HG03378 (cell line): Measurements from ENCODE around the gene BMPR1A.
"Not testable (repeated sequence)": the region's sequence is repeated elsewhere in the genome, so short reads cannot be mapped to it uniquely, and the experiment has no call there.

Source experiments
- ATAC-seq: cut with Tn5 transposase; IDR thresholded peaks from one replicate; pipeline ENCODE4 v1.9.1; 2021; ENCODE audit warnings: mild to moderate bottlenecking, moderate library complexity; ENCODE audit not compliant: unreplicated experiment

BMPR1A gene

DNA sequence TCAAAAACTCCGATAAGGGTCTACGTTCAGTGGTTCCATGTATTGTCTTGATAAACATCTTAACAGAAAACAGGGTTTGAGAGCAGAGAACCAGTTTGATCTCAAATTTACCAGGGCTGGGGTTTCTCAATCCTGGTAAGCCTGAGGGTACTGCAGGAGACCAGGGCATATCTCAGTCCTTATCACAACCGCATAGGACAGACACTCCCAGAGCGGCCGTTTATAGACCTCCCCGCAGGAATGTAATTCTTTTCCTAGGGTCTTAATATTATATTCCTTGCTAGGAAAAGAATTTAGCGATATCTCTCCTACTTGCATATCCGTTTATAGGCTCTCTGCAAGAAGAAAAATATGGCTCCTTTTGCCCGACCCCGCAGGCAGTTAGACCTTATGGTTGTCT is 196.3 kb downstream of the BMPR1A start:
- ATAC-seq, result not testable (repeated sequence)

DNA sequence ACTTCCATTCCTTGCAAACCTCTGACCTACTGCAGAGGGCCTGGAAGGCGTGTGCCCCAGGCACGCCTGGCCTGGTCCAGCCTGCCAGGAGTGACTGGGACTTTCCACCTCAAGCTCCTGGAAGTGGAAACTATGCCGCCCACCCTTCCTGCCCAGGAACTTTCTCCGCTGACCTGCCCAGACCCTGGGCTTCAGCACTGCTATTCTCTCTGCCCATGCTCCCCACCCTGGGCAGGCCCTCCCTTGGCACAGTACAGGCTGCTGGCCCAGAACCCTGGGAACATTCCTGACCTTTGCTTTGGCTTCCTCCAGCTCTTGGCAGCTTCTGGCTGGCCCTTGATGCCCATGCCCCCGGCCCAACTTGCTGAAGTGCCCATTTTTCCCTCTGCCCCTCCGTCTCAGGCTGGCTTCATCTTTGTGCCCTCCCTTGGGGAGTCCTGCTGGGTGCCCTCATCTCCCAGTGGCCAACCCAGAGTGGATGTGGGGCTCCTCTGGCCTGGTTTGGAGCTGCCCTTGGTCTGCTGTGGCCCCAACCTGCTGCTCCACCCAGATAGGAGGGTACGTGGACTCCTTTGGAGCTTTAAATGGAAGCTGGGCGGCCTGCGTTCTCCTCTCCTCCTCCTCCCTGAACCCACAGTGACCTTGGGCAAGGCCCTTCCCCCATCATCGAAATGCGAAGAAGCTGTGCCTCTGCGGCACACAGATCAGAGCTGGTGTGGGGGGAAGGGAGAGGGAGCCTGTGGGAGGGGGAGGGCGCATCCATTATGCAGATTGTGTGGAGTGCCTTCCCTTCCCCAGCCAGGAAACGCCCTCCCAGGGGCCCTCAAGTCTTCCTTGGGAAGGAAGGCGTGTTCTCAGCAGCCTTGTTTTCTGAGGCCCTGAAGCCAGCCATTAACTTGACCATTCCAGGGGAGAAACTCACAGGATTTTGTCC is 197.6 kb downstream of the BMPR1A start:
- no peak for ATAC-seq

DNA sequence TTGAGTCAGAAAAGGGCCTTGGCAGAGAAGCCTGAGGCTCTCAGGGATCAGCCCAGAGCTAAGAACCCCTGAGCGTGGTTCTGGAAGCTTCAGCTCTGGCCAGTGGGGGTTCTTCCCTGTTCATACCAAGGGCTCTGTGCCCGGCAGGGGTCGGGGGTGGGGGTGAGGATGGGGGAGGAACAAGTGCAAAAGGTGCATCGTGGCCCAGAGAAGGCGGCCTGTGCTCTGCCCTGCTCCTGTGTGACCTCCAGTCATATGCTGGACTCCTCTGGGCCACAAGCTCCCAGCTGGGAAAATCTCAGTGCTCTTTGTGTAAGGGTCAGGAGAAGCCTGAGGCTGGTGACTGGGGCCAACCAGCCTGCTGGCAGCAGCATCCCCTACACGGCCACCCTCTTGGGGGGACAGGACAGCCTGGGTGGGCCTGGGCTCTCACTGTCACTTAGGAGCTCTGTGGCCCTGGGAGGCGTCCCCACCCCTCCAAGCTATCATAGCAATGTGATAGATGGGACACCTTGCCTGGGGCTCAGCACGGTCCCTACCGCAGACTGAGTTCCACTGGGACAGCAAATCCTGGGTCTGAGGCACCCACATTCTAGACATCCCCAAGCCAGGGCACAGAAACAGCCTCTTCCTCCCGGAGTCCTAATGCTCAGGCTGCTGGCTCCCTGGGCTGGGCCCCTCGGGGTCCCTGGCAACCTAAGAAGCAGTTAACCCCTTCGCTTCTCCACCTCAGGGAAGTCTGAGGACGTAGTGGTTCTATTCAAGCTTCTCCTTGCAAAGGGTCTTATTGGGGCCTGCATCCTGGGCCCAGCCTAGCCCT is 198.5 kb downstream of the BMPR1A start:
- ATAC-seq, result no peak

DNA sequence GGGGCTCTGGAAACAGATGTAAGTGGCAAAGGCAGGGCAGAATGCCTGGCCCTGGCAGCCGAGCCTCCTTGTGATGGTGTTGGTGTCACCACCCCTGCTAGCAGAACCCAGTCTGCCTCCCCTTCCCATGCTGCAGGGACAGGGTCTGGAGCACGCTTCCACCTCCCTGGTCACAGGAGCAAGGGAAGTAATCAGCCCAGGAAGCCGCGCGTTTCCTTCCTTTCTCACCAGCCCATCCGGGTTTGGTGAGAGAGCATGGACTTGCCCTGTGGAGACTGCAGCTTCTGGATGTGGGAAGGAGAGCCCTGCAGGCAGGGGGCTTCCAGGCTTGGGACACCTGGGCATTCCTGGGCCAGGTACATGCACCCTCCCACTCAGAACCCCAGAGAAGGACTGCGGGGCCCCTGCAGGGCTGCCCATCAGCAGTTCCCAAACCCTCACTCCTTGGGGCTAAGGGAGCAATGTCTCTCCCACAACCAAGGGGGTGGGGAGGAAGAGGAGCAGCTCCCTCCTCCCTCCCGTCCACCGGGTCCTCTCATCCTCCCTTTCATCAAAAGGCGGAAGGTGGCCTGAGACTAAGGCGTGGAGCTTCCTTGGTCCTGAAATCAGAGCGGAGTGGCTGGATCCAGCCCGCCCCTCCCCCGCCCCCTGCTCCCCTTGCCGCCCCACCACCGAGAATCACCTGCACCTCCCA is 199.2 kb downstream of the BMPR1A start:
- no peak for ATAC-seq

DNA sequence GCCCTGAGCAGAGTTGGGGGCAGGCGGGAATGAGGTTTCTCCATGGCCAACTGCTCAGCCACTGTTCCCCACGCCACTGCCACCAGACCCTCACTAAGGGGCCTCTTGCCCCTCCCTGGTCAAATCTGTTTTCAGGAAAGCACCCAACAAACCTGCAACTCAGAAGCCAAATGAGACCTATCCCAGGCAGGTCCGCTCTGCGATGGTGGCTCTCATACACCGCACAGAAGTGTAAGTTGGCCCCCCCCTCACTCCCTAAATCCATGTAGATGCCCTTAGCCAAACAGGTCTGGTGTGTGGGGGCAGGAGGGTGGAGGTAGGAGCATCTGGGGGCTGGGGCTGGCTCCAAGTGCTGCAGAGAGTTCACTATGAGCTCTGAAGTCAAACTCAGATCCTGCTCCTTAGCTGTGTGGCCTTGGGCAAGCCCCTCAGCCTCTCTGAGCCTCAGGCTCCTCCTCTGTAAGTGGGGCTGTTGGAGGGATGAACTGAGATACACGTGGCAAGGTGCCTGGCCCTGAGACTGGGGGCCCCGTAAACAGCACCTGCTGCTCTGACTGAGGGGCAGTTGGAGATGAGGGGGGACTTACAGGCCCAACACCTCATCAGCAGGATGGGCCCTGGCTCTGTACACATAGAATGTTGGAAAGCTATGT is 199.9 kb downstream of the BMPR1A start:
- no peak for ATAC-seq

DNA sequence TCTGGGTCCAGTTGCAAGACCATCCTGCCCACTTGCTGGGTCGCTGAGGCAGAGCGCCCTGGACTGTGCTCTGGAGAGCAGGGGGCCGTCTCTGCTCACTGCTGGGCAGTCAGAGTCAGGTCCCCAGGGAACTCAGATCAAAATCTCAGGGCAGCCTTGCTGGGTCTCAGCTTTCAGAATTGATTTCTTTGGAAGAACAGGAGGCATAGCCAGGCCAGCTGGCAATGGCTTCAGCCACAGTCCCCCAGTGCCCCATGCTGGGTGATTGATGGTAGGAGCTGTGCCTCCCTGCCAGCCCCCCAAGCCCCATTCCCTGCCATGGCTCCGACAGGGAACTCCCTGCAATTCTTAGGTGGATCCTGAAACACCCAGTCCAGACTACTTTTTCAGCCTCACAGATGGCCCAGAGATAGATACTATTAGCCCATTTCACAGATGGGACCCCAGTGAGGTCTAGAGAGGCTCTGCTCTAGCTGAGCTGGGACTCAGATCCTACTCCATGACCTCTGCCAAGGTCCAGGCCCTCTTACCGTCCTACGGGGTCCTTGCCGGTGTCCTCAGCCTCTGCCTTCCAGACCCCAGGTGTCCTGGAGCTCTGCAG is 200.5 kb downstream of the BMPR1A start:
- ATAC-seq, result no peak

DNA sequence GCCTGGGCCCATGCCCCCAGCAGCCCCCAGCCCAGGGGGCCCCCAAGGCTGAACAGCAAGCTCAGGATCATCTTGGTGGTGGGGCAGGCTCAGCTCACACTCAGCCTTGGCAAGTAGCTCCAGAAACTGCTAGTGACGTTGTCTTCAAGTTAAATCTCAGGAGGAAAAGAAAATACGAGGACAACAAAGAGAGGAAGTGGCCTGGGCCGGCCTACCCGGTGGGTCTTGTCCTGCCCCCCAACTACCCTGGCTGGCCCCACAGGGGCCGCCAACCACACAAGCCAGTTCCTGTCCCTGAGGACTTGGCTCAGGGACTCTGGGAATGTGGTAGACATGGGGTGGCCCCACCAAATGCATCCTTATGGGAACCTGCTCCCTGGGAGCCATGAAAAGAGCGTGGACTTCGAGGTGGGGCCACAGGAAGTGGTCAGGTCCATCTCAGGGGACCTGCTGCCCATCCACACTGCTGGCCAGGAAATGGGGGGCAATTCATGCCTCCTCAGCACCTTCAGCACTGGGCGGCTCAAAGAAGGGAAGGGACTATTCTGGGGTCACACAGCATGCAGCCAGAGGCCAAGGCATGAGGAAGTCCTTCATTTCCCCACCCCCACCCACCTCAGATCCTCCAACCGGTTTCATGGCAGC is 201.2 kb downstream of the BMPR1A start, which contains the start of gene MMRN2:
Gene MMRN2, minus strand, starts transcription at position 145 of the 645 bp plus-strand sequence. Its CDS starts 74 bp downstream, at position 71.
- no peak for ATAC-seq

DNA sequence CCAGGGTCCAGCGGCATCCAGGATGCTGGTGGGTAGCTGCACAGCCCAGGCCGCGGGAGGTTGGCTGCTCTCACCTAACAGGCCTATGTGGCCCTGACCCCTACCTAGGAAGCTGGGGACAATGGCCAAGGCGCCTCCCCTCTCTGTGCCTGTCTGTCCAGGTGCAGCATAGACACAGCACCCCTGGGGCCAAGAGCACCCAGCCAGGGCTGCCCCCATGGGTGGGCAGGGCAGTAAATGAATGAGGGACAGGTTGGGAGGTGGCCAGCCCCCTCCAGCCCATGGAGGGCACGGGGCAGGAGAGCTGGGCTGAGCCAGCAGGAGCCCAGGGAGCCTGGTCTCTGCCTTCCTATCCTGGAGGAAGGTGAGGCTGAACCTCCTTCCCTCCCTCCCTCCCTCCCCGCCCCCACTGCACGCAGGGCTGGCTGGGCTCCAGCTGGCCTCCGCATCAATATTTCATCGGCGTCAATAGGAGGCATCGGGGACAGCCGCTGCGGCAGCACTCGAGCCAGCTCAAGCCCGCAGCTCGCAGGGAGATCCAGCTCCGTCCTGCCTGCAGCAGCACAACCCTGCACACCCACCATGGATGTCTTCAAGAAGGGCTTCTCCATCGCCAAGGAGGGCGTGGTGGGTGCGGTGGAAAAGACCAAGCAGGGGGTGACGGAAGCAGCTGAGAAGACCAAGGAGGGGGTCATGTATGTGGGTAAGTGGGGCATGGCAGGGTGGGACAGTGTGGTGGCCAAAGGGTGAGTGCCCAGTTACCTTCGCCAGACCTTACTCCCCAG is 201.9 kb downstream of the BMPR1A start, which contains the start of gene SNCG:
Gene SNCG, plus strand, starts transcription at position 484 of the 785 bp plus-strand sequence. Its CDS starts 99 bp downstream, at position 583.
- ATAC-seq, result no peak

DNA sequence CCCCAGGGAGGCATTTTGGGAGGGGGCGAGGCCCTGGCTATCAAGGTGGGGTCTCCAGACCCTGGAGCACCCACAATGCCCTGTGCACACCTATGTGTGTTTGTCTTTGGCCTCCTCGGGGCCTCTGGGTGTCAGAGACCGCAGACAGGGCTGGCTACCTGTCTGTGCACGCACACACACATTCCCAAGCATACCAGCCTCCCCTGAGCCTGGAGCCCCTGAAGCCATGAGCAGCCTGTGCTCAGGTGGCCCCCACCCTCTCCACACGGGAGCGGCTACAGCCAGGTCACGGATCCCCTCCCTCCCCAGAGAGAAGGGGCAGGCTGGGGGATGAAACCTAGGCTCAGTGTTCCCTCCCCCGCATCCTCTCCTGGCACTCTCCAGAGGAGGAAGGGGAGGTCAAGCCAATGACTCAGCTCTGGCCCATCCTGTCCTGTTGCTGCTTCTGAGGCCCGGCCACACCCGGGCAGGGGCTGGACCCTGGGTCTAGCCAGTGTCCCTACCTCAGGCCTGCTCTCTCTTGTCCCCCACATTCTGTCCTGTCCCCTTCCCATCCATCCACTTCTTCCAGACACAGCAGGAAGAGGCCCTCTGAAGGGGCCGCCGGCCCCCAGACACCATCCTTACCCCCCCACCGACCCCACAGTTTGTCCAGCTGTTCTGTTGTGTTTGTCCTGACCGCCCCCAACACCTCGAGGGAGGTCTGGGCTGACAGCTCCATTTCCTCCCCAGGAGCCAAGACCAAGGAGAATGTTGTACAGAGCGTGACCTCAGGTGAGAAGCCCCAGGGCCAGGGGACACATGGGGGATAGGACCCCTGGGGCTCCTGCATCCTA is 202.7 kb downstream of the BMPR1A start:
- ATAC-seq, result no peak

DNA sequence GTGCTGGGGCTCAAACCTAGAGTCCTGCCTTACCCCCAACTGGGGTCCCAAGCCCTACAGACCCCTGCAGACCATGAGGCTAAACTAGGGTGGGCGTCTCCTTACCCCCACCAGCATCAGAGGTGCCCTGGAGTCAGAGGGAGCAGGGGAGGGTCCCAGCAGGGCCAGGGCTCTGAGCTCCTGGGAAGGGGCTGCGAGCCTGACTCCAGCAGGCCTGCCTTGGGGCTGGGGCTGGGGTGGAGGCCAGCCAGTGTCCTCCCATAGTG is 203.3 kb downstream of the BMPR1A start:
- no peak for ATAC-seq

DNA sequence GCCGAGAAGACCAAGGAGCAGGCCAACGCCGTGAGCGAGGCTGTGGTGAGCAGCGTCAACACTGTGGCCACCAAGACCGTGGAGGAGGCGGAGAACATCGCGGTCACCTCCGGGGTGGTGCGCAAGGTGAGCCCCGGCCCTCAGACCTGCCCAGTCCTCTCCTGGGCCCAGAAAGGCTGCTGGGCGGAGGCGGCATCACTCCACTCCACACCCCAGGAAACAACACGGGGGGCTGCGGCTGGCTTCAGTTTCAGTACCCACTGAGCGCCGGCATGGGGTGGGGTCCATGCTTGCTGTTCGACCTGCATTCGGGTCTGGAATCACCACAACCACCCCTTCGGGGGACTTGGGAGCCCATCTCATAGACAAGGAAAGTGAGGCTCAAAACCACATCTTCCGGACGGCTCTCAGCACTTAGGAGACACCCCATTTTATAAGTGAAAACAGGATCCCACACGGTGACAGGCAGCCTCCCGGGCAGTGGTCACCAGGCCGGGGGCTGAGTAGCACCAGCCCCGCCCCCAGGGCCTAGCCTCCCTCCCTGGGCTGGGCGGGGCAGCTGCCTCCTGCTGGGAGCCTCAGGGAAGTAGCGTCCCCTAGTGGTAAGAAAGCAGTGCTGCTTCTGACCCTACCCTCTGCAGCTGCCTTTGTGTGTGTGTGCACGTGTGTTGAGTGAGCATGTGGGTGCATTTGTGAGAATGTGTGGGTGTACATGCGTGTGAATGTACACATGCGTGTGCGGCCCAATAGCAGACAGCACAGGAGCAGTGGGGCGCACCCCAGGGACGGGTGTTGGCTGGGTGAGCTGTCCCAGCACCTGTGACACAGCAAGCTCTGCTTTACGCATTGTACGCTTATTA is 203.8 kb downstream of the BMPR1A start:
- ATAC-seq, result peak; percentile 77

DNA sequence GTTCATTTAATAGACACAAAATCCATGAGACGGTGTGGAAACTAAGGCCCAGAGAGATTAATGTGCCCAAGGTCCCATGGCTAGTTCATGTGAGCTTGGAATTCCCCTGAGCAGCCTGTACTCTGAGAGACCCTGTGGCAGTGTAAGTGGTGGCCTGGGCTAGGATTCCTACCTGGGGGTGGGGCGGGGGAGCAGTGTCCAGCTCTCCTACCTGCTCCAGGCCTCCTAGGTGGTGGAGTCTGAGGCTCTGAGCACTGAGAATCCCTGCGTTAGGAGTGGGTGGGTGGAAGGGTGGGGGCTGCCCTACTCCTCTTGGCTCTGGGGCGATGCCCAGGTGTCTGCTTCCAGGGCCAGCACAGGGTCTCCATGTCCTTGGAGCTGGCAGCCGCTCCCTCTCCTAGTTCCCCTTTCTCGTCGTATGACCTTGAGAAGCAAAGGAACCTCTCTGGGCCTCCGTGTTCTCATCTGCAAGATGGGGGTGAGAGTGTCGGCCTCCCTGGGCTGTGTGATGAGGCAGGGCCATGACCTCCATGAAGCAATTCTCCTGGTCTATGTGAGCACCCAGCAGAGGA is 204.5 kb downstream of the BMPR1A start:
- ATAC-seq, result no peak

DNA sequence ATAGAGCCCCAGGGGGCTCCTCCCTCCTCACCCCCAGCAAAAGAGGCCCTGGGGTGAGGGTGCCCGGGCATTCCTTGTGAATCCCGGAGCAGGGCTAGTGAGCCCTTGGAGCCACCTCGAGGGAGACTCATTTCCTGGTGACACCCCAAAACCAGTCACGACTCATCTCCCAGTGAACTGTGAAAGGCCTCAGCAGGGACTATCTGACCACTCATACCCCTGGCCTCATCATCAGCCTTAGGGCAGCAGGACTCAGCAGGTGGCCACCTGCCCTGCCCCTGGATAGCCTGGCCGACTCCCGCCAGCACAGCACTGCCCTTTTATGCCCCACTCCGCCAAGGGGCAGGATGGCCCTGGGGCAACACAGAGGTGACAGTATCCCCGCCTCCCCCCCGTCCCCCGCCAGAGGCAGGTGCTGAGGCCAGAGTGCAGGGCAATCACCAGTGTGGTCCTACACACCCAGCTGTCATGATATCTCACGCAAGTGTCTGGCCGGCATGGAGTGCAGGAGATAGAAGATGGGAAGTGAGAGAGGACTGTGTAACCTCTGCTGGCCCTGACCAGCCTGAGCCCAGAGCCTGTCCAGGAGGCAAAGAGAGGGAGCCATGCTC is 205.2 kb downstream of the BMPR1A start:
- ATAC-seq, result no peak

DNA sequence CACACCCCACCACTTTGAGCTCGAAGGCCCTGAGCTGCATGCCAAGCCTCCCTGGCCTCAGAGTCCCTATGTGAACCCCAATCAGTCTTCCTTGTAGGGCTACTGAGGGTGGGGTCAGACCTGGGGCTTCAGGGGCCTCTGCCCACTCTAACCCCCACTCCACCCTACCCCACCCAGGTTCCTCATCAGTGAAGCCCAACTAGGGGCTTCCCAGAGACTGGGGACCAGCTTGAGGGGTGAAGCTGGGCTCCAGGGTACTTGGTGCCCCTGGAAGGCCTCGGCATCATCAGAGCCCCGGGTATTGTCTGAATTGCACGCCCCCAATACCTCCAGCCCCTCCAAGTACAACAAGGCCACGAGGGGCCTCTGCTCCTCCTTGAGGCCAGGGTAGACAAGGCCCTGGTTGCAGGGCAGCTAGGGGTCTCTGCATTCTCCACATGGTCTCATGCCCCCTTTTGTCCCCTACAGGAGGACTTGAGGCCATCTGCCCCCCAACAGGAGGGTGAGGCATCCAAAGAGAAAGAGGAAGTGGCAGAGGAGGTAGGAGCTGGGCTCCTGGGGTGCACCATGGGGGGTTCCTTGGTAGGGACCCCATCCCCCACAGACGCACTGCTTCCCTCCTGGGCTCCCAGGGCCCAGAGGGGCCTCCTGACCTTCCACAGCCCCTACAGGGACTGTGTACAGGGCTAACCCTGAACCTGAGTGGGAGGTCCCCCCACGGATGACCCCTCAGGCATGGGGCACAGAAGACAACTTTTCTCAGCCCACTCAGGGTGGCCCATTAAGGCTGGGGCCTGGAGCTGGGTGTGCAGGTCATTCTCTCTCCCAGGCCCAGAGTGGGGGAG is 205.9 kb downstream of the BMPR1A start:
- no peak for ATAC-seq

DNA sequence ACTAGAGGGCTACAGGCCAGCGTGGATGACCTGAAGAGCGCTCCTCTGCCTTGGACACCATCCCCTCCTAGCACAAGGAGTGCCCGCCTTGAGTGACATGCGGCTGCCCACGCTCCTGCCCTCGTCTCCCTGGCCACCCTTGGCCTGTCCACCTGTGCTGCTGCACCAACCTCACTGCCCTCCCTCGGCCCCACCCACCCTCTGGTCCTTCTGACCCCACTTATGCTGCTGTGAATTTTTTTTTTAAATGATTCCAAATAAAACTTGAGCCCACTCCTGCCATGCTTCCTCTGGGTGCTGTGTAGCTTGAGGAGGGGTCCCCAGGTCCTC is 206.5 kb downstream of the BMPR1A start:
- ATAC-seq, result no peak
